ENCODE data around the gene ICA1. TPM values are rescaled to one million over a fixed set of nuclear protein-coding genes. Genes with fewer than 3 reads are reported as not detected.

ICA1 gene
- total RNA-seq, 1 donor from 2014 or later, result 25.5 TPM

DNA sequence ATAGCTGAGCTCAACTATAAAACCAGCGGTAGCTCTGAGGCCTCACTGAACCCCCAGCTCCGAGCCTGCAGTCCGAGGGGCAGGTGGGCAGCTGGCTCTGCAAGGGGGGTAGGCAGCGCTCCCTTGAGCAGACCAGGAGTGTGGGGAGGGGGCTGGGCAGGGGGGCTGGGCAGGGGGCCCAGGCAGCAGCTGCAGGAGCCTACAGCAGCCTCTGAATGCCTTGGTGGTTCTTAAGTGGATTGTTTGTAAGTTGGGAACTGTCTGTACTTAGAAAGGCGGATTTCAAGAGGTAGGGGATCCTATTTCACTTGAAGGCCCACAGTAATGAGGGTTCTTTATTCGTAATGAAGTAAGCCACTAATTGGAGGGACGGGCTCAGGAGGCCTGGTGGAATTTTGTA lies 72.3 kb downstream of the ICA1 start:
- TF ChIP-seq, protein P1, sequence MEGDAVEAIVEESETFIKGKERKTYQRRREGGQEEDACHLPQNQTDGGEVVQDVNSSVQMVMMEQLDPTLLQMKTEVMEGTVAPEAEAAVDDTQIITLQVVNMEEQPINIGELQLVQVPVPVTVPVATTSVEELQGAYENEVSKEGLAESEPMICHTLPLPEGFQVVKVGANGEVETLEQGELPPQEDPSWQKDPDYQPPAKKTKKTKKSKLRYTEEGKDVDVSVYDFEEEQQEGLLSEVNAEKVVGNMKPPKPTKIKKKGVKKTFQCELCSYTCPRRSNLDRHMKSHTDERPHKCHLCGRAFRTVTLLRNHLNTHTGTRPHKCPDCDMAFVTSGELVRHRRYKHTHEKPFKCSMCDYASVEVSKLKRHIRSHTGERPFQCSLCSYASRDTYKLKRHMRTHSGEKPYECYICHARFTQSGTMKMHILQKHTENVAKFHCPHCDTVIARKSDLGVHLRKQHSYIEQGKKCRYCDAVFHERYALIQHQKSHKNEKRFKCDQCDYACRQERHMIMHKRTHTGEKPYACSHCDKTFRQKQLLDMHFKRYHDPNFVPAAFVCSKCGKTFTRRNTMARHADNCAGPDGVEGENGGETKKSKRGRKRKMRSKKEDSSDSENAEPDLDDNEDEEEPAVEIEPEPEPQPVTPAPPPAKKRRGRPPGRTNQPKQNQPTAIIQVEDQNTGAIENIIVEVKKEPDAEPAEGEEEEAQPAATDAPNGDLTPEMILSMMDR (IDR thresholded peaks at IDR 0.05), result no peak
- no peak for TF ChIP-seq POLR2AphosphoS5 (IDR thresholded peaks at IDR 0.05; ENCODE audit: insufficient read depth in 1 of 2, low read depth in 1 of 2)
- TF ChIP-seq POLR2A (IDR thresholded peaks at IDR 0.05), result no peak
- Histone ChIP-seq H3K9me3 (no peaks in the 10 kb centered on the region), H3K4me1 (no peaks in the 10 kb centered on the region), H3K27me3 (no peaks in the 10 kb centered on the region), H3K4me3 (no peak overlapping the region), H3K36me3 (no peaks in the 10 kb centered on the region), H3K27ac (no peak overlapping the region)
- intact Hi-C loops (cut with DNase I), result no loop called here
- no peak for DNase-seq (ENCODE audit: extremely low spot score in 2 of 2)

DNA sequence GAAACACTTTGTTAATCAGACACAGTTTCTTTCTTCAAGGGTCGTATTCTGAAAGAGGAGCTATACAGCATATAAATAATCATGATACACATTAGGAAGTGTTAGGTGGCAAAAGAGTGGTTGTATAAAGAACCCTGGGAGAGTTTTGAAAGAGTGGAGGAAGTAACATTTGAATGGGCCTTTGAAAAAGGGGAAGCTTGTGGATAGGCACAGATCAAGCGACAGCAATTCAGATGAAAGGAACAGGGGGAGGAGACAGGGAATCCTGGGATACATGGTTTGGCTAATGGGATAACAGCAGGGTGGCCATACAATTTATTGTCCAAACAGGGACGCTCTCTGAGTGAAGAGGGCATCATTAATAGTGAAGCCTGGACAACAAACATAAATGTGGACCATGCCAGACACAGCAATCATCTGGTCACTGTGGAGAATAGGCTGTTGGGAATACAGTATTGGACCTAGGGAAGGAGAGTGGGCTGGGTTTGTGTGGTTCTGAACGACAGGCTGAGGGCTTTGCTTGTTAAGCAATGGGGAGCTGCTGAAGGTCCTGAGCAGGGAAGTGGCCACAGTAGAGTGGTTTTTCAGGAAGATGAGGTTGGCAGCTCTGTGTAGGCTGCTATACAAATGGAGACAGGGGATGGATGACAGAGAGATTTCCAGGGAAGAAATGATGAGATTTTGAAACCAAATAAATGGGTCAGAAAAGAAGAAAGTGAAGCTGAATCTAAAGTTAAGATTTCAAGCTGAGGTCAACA lies 75.9 kb downstream of the ICA1 start:
- H3K4me1 ChIP-seq, result no peaks in the 10 kb centered on the region
- H3K27ac ChIP-seq, result no peak overlapping the region
- no peaks in the 10 kb centered on the region for H3K36me3 ChIP-seq
- intact Hi-C loops (cut with DNase I), result no loop called here
- H3K9me3 ChIP-seq, result no peaks in the 10 kb centered on the region
- no peak for DNase-seq (ENCODE audit: extremely low spot score in 2 of 2)
- no peak overlapping the region for H3K4me3 ChIP-seq
- TF ChIP-seq POLR2A (IDR thresholded peaks at IDR 0.05) (no peak), POLR2AphosphoS5 (IDR thresholded peaks at IDR 0.05; ENCODE audit: insufficient read depth in 1 of 2, low read depth in 1 of 2) (no peak)
- TF ChIP-seq, protein P1 (IDR thresholded peaks at IDR 0.05), result no peak
- H3K27me3 ChIP-seq, result no peaks in the 10 kb centered on the region

DNA sequence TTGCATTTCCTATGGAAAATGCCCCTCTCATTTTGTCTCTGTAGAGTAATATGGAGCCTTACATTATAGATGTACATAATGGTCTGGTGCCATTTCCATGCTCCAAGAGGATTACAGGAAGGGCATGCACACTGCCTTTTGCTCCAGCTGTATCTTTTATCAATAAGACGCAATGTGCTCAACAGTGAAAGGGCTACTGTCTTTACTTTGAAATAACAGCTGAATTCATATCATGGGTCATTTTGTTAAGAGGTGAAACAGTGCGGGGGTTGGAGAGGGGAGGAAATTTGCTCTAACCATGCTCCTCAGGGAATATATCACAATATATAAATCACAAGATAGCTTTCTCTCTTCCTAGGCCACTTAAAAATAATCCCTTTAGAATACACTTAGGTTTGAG lies 77.7 kb downstream of the ICA1 start:
- intact Hi-C loops (cut with DNase I), result no loop called here
- H3K9me3 ChIP-seq, result no peaks in the 10 kb centered on the region
- H3K27ac ChIP-seq, result no peak overlapping the region
- H3K36me3 ChIP-seq, result no peaks in the 10 kb centered on the region
- no peak for DNase-seq (ENCODE audit: extremely low spot score in 2 of 2)
- TF ChIP-seq POLR2AphosphoS5 (IDR thresholded peaks at IDR 0.05; ENCODE audit: insufficient read depth in 1 of 2, low read depth in 1 of 2) (no peak), POLR2A (IDR thresholded peaks at IDR 0.05) (no peak)
- TF ChIP-seq, protein P1 (IDR thresholded peaks at IDR 0.05), result no peak
- H3K4me3 ChIP-seq, result no peak overlapping the region
- H3K27me3 ChIP-seq, result no peaks in the 10 kb centered on the region
- no peaks in the 10 kb centered on the region for H3K4me1 ChIP-seq

DNA sequence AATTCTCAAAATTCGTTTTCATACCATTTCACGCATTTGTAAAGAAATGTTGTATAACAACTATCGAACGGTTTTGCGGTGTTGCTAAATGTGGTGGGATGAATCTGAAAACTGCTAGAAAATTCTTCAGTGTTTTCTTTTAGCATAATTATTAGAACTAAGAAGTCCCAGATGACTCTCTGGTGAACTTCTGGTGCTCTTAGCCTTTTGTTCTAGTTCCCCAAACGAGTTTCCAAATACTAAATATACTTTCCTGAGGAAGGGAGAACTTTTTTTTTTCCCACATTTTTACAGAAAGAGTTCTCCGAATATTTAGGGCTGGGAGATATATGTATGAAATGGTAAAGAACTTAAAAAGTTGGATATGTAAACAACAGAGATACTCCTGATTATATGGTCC lies 82.5 kb downstream of the ICA1 start:
- intact Hi-C loops (cut with DNase I), result no loop called here
- no peak for TF ChIP-seq POLR2AphosphoS5 (IDR thresholded peaks at IDR 0.05; ENCODE audit: insufficient read depth in 1 of 2, low read depth in 1 of 2)
- TF ChIP-seq POLR2A (IDR thresholded peaks at IDR 0.05), result no peak
- TF ChIP-seq, protein P1 (IDR thresholded peaks at IDR 0.05), result no peak
- no peak for DNase-seq (ENCODE audit: extremely low spot score in 2 of 2)
- H3K9me3 ChIP-seq, result no peaks in the 10 kb centered on the region
- no peaks in the 10 kb centered on the region for H3K4me1 ChIP-seq
- H3K4me3 ChIP-seq, result no peak overlapping the region
- no peaks in the 10 kb centered on the region for H3K36me3 ChIP-seq
- no peaks in the 10 kb centered on the region for H3K27me3 ChIP-seq
- H3K27ac ChIP-seq, result no peak overlapping the region

DNA sequence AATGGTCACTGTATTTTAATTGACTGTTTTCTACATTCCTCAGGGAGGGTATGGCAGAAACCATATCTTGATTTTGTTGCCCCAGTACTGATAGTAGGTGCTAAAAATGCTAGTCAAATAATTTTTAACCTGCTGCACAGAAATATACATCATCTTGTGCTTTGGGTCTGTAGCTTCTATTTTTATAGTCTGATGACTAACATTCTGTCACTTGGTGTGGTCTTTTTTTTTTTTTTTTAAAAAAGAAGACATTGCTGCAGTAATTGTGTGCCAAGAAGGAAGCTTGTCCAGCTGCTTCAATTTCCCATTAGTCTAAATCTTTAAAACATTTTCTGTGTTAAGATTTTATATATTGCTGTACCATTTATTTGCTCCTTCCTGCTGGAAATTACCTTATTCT lies 83.6 kb downstream of the ICA1 start:
- H3K27me3 ChIP-seq, result no peaks in the 10 kb centered on the region
- no peak for TF ChIP-seq POLR2AphosphoS5 (IDR thresholded peaks at IDR 0.05; ENCODE audit: insufficient read depth in 1 of 2, low read depth in 1 of 2)
- TF ChIP-seq, protein P1 (IDR thresholded peaks at IDR 0.05), result no peak
- TF ChIP-seq POLR2A (IDR thresholded peaks at IDR 0.05), result no peak
- H3K9me3 ChIP-seq, result no peaks in the 10 kb centered on the region
- no peak for DNase-seq (ENCODE audit: extremely low spot score in 2 of 2)
- H3K4me1 ChIP-seq, result no peaks in the 10 kb centered on the region
- no peaks in the 10 kb centered on the region for H3K36me3 ChIP-seq
- H3K27ac ChIP-seq, result no peak overlapping the region
- intact Hi-C loops (cut with DNase I), result no loop called here
- no peak overlapping the region for H3K4me3 ChIP-seq
